ENCODE results near the gene GUCY1A2.

GRCh38 chr11:106624377-106624776 lies 393.9 kb downstream of the GUCY1A2 start:
- TF ChIP-seq, protein P1, sequence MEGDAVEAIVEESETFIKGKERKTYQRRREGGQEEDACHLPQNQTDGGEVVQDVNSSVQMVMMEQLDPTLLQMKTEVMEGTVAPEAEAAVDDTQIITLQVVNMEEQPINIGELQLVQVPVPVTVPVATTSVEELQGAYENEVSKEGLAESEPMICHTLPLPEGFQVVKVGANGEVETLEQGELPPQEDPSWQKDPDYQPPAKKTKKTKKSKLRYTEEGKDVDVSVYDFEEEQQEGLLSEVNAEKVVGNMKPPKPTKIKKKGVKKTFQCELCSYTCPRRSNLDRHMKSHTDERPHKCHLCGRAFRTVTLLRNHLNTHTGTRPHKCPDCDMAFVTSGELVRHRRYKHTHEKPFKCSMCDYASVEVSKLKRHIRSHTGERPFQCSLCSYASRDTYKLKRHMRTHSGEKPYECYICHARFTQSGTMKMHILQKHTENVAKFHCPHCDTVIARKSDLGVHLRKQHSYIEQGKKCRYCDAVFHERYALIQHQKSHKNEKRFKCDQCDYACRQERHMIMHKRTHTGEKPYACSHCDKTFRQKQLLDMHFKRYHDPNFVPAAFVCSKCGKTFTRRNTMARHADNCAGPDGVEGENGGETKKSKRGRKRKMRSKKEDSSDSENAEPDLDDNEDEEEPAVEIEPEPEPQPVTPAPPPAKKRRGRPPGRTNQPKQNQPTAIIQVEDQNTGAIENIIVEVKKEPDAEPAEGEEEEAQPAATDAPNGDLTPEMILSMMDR (IDR thresholded peaks at IDR 0.05) = no peak
- TF ChIP-seq POLR2A (IDR thresholded peaks at IDR 0.05) = no peak

Measured in uterus (tissue), 2 donors.